GM19035 (cell line): ENCODE data around the gene AQP3.
"Not testable (repeated sequence)": the region's sequence is repeated elsewhere in the genome, so short reads cannot be mapped to it uniquely, and the experiment has no call there.

Source experiments
- ATAC-seq: cut with Tn5 transposase; IDR thresholded peaks from one replicate; pipeline ENCODE4 v1.9.1; 2021; ENCODE audit not compliant: unreplicated experiment

Gene AQP3

DNA sequence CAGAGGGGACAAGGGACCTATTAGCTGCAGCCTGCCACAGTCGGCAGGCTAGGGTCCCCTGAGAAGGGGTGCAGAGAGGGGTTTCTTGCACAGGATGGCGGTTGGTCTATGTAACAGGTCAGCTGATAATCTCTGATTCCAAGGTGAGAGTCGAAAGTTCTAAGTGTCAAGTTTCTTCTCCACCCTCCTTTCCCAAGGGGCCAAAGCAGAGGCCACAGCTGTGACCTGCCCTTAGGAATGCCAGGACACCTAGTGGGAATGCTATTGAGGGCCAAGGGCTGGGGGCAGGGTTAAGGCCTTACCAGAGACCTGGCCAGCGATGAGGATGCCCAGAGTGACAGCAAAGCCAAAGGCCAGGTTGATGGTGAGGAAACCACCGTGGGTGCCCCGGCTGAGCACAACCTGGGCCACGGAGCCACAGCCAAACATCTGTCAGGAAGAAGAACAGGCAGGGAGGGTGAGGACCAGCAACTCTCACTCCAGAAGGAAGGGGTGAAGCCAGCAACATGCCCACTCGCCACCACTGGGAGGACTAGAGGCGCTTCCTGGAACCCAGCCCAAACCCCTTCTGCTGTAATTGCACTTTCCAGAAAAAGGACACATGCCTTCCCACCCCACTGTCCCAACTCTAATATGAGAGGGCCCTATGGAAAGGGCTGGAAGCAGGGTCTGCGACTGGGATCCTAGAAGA lies 3.8 kb downstream of the AQP3 start:
- ATAC-seq = no peak

DNA sequence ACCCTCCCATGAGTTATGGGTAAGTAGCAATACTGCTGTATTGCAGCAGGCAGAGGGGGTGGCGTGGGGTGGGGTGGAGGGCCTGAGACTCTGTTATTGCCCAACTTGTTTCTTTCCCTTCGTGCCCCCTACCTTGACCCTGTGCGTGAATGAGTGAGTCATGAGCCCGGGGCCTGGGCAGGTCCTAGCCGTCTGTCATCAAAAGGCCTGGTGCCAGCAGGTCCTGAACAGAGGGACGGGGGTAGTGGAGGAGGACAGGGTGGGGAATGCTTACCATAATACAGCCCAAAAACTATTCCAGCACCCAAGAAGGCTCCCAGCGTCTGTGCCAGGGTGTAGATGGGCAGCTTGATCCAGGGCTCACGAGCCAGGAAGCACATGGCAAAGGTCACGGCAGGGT lies 4.3 kb downstream of the AQP3 start:
- ATAC-seq = no peak

DNA sequence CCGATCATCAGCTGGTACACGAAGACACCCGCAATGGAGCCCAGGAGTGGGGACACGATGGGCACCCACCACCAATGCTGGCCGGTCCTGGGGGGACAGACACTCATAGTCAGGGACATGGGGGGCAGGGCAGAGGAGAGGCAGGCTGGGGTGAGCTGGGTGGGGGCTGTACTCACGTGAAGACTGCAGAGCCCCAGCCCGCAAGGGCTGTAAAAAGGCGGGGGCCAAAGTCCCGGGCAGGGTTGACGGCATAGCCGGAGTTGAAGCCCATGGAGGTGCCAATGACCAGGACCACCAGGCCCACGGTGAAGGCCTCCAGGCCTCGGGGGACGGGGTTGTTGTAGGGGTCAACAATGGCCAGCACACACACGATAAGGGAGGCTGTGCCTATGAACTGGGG lies 5.3 kb downstream of the AQP3 start:
- ATAC-seq = no peak

DNA sequence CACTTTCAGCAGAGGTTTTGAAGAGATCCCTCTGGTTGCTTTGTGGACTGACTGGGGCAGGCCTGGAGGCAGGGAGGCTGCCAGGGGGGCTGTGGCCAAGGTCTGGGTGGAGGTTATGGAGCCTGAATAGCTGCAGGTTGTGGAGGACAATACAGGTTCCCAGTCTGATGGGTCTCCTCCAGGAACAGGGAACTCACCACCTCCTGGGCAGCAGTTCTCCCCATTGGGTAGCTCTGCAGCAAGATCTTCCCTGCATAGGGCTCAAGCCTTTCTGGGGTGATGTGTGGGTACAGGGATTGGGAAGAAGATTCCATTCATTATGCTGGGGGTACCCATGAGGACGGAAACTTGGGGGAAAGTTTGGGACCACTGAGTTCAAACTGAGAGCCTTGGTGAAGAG lies 6.8 kb downstream of the AQP3 start:
- ATAC-seq = no peak

DNA sequence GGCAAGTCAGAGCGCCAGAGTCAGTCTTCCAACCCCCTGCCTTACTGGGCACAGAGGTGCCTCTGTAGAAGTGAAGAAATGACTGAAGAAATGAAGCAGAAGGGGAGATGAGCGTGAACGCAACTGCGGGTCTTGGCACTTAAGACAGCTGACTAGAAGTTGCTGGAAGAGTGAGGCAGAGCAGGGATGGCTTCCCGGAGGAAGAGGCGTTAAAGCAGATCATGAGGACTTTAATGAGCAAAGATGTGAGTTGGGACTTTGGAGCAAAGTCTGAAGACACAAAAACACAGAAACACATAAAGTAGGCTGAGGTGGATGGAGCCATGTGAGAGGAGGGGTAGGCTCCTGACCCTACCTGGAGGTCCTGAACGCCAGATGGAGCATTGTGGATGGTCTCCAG lies 7.2 kb downstream of the AQP3 start:
- ATAC-seq = no peak

DNA sequence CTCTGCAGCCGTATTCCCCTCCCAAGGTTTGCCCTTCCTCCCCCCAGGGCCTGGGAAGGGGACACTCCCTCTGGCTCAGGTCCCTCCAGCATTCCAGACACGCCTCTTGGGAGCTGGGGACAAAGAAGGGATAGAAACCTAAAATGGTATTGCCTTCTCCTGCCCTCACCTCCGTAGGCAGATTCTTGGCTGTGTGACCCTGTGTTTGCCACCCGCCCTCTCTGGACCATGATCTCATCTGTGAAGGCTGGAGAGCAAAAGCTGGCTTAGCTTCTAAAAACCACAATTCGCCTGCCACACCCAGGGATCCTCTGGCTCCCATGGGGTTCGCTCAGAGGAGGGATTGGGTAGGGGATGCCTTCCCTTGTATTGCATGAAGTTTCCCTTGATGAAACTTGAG lies 7.7 kb downstream of the AQP3 start:
- no peak for ATAC-seq

DNA sequence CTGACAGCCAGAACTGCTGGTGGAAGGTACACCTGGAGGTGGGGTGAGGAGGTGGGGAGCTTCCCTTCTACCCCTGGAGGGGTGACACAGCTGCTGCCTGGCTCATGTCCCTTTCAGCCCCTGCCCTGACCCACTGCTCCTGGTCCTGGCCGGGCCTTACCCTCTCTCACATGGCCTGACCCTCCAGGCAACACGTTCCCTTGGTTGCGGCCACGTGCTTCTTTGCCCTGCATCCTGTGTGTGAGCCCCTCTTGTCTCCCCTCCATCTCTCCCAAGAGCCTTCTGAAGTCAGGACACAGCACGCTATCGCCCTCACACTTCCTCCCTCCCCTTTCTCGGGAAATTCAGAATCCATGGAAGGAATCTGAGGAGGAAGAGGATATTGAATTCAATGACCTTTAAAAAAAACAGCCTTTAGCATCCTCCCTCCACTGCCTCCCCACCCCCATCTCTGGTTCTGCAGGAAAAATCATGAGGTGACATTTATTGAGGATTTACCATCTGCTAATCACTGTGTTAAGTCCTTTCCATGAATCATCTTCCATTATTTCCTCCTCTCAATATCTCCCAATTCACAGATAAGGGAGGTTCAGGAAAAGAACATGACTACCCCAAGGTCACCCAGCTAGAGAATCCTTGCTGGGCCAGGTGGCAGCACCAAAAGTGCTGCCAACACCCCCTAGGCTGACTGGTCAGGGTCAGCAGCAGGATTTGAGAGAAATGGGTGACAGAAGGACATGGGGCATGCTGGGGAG lies 8.3 kb downstream of the AQP3 start:
- ATAC-seq = no peak

DNA sequence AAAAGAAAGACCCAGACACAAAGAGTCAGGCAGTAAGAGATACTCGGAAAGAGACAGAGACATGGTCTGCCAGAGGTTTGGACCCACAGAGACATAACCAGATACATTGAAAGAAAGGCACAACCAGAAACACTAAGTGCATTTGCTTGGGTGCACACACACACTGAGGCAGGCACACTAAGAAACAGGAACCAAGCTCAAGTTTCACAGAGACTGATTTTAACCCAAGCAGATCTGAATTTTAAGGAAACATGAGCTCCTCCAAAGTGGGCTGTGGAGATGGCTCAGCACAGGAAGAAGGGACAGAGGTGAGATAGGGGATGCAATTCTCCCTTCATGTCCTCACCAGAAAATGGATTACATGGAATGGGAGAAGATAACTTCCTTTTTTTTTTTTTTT lies 9.5 kb downstream of the AQP3 start:
- no peak for ATAC-seq

DNA sequence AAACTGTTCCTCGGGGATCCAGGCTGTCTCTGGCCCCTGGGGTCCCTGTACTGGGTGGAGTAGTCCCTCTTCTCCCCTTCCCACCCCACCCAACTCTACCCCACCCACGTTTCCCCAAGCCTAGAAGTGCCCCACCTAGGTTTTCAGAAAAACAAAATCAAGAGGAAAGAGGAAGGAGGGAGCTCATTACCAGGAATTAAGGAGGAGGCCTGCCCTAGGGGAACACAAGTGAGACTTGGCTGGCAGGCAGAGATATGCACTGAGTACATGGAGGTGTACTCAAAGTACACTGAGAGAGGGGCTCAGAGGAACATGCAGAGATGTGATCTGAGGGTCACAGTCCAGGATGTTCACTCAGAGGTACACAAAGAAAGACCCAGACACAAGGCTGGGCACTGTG lies 10.2 kb downstream of the AQP3 start:
- ATAC-seq = no peak

DNA sequence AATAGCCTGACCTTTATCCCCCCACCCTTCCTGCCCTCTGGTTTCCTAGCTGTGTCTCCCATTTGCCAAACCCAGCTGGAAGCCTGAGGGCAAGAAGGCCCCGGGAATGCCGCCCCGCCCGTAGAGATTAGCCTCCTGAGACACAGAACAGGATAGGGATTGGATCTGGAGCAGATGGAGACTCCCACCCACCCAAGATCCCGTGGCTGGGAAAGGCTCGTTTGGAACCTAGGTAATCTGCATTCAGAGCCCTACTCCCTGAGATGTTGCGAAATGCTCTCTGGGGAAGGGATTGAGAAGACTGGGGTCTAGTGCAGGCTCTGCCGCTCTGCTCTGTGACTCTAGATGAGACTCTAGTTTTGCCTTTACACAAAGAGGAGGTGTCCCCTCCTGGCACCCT lies 10.9 kb downstream of the AQP3 start:
- ATAC-seq = no peak

DNA sequence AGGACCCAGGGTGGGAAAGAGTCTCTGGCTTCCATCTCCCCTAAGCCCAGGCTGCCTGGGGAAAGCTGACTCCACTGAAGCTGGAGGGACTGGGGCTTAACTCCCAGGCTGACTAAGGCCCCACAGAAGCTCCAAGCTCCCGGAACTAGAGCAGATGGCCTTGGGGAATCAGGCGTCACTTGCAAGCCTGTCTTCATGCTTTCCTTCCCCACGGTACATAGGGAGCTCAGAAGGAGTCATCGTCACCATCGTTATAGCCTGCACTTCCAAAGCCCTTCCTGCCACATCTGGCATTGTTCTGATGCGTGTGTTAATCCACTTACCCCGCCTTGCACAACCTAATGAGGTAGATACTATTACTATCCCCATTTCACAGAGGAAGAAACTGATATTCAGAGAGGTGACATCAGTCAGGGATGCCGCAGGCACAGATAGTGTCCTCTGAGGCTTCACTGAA lies 11.5 kb downstream of the AQP3 start:
- no peak for ATAC-seq

DNA sequence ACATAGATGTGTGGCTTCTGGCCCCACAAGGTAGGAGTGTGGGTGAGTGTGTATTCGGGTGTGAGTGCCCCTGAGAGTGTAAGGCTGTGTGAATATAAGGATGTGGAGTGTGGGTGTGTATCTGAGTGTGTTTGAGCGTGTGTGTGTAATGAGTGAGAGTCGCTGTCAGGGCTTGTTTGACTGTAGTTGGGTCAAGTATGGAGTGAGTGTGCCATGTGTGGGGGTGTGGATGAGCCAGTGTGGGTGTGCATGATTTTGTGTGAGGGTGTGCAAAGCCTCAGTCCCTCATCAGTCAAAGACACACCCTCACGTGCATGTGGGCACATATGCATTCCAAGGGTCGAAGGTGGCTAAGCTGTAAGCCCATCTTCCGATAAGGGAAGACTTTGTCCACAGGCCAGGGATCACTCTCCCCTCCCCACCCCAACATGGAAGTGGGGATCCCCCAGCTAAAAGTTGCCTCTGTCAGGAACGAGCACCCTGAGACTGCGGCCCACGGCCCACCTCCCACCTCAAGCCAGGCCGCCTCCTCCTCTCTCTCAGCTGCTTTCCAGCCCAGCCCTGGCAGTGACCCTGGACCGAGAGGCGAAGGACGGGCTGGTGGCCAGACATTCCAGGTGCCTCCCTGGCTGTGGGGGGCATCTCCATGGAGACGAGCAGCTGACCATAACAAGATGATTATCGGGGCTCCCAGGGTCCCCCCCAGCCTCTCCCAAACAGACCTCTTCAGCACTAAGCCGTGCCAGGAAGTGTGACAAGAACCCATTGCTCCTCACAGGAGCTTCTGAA lies 12.9 kb downstream of the AQP3 start:
- no peak for ATAC-seq

DNA sequence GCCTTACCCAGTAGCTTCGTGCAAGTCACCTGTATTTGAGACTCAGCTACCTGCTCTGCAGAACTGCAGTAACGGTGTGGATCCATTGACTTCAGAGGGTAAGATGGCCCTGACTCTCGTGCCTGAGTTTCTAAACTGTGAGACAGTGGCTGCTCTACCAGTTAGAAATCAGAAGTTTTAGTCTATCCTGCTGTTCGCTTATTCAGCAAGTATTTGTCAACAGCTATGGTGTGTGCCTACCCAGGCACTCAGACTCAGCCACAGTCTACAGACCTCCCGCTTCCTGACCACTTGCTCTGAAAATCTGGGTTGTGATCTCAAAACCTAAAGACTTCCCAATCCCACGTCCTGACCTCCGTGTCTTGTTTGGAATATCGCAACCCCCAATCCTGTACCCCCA lies 13.5 kb downstream of the AQP3 start:
- ATAC-seq = no peak

DNA sequence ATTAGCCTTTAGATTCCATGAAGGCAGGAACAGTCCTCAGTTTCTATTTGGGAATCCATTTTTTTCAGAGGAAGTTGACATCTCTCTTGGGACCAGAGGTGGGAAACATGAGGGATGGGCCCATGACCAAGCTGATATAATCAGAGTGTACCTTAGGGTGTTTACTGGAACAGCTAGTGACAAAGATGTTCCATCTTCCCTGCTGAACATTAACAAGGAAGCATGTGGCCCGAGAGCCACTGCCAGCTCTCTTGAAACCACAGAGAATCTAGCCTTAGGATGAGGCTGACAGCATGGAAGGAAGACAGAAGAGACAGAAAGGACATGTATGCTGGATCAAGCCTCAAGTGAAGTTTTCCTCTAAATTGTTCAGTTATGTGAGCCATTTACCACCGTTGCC lies 16.0 kb downstream of the AQP3 start:
- ATAC-seq = no peak

DNA sequence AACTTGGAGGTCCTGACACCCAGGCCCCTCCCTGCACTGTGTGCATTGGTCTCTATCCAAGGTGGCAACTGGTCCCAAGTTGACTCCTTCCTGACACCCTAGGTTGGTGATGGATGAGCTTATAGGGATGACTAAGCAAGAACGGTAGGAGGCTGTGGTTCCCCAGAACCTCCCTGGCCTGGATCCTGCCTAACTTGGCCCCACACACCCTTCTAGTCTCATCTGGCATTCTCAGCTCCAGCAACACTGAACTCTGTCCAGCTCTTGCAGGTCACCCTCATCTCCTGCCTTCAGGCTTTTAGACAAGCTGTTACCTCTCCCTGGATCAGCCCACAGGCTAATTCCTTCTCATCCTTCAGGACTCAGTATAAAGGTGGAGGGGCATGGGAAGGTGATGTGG lies 16.5 kb downstream of the AQP3 start:
- ATAC-seq = no peak

DNA sequence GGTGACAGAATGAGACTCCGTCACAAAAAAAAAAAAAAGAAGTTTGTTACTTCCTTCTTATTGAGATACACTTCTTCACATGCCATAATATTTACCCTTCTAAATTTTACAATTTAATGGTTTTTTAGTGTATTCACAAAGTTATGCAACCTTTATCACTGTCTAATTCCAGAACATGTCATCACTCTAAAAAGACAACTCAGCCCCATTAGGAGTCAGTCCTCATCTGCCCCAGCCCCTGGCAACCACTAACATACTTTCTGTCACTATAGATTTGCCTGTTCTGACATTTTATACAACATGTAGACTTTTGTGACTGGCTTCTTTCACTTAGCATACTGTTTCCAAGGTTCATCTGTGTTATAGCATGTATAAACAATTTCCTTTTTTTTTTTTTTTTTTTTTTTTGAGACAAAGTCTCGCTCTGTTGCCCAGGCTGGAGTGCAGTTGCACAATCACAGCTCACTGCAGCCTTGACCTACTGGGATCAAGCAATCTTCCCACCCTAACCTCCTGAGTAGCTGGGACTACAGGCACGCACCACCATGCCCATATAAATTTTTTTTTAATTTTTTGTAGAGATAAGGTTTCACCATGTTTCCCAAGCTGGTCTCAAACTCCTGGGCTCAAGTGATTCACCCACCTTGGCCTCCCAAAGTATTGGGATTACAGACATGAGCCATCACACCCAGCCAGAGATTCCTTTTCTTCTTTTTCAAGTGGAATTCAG lies 18.0 kb downstream of the AQP3 start:
- ATAC-seq = no peak

DNA sequence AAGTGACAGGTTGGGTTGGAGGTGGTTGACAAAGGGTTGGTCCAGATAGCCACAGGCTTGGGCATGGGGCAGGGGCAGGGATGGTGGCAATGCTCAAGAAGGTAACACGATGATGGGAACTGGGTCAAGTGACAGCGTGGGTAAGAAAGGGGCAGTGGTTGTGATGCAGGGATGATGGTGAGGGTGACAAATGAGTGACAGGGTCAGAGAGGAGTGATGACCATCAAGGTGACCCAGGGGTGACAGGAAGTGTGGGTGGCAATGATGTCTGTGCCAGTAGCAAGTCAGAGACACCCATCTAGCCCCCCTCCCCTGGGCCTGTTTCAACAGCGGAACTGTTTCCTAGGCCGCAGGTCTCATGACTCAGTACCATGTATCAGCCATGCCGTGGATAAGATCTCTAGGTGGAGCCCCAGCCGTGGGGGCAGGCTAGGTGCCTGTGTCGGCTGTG lies 20.5 kb downstream of the AQP3 start:
- ATAC-seq = no peak

DNA sequence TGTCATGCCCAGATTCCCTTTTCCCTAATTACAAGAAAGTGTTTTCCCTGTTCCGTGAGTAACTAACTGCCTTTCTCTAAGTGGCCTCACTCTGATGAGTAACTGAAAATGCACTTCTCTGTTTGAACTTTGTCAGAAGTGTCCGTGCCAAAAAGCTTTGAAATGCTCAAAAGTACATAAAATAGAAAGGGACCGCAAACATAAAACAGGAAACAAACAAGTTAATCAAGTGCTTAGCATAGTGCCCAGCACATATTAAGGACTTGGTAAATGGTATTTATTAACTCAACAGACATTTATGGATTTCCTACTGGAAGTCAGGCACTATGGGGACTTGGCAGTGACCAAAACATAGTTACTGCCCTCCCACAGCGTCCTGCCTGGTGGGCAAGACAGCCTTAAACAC lies 22.3 kb downstream of the AQP3 start:
- ATAC-seq = no peak

DNA sequence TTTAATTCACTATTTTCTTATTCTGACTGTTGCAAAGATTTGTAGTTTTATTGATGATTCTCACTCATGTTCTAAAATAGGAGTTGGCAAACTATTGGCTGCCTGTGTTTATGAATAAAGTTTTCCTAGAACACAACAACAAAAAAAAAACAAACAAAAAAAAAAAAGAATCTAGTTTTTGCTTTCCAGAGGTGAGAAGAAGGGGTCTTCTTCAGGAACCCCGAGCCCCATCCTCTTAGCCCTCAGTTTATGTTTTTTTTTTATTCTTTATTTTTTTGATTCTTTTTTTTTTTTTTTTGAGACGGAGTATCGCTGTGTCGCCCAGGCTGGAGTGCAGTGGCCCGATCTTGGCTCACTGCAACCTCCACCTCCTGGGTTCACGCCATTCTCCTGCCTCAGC lies 22.9 kb downstream of the AQP3 start:
- ATAC-seq = not testable (repeated sequence)

DNA sequence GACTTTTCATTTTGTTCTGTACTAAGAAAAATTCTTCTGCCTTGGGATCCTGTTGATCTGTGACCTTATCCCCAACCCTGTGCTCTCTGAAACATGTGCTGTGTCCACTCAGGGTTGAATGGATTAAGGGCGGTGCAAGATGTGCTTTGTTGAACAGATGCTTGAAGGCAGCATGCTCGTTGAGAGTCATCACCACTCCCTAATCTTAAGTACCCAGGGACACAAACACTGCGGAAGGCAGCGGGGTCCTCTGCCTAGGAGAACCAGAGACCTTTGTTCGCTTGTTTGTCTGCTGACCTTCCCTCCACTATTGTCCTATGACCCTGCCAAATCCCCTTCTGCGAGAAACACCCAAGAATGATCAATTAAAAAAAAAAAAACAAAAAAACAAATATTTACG lies 23.4 kb downstream of the AQP3 start:
- not testable (repeated sequence) for ATAC-seq

DNA sequence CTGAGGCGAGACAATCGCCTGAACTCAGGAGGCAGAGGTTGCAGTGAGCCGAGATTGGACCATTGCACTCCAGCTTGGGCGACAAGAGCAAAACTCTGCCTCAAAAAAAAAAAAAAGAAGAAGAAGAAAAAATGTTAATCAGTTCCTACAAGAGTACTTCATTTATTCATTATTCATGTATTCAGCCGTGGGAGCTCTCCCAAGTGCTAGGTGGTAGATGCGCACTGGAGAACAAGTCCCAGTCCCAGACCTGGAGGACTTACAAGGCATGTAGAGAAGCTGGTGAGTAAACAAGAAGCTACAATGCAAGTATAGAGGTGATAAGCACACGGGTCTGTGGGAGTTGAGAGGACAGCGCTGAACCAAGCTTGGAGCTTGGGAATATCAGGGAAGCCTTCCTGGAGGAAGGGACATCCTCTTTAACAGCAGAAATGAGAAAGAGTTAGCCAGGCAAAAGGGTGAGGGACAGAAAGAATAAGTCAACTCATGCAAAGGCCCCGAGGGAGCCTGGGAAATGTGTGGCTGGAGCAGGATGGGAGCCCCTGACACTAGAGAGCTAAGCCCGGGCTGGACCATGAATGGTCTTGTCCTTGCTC lies 27.6 kb downstream of the AQP3 start:
- no peak for ATAC-seq
